HG03354 (cell line): ENCODE data around the gene CMTM3.
A peak's percentile ranks its signal among the peaks of the same experiment; 100 is the strongest.
"Not testable (repeated sequence)": the region's sequence is repeated elsewhere in the genome, so short reads cannot be mapped to it uniquely, and the experiment has no call there.

Experiments
- ATAC-seq: cut with Tn5 transposase; IDR thresholded peaks from one replicate; pipeline ENCODE4 v1.9.1; 2021; ENCODE audit warnings: mild to moderate bottlenecking; ENCODE audit not compliant: unreplicated experiment, poor library complexity, severe bottlenecking

Gene CMTM3

GRCh38 chr16:66605979-66606751 is 1.7 kb downstream of the CMTM3 start:
- ATAC-seq, result no peak

- ATAC-seq, result peak; percentile 50
Observed at GRCh38 chr16:66608241-66609138, 4.0 kb downstream of the CMTM3 start.

GRCh38 chr16:66609139-66609510 is 4.6 kb downstream of the CMTM3 start:
- no peak for ATAC-seq

GRCh38 chr16:66610111-66610820 is 5.8 kb downstream of the CMTM3 start:
- ATAC-seq, result no peak

GRCh38 chr16:66611911-66612310 is 7.4 kb downstream of the CMTM3 start:
- not testable (repeated sequence) for ATAC-seq

GRCh38 chr16:66612422-66612821 is 7.9 kb downstream of the CMTM3 start:
- ATAC-seq, result no peak

GRCh38 chr16:66614161-66614802 is 9.8 kb downstream of the CMTM3 start:
- no peak for ATAC-seq

GRCh38 chr16:66616169-66616568 is 11.7 kb downstream of the CMTM3 start:
- no peak for ATAC-seq

GRCh38 chr16:66616592-66616991 is 12.1 kb downstream of the CMTM3 start:
- ATAC-seq, result no peak

- no peak for ATAC-seq
Observed at GRCh38 chr16:66617010-66617434, 12.5 kb downstream of the CMTM3 start.

- no peak for ATAC-seq
Observed at GRCh38 chr16:66617728-66618127, 13.2 kb downstream of the CMTM3 start.

- no peak for ATAC-seq
Observed at GRCh38 chr16:66618588-66619375, 14.3 kb downstream of the CMTM3 start.

- ATAC-seq, result no peak
Observed at GRCh38 chr16:66619534-66620428, 15.3 kb downstream of the CMTM3 start.

GRCh38 chr16:66620429-66620795 is 15.9 kb downstream of the CMTM3 start:
- no peak for ATAC-seq

- ATAC-seq, result no peak
Observed at GRCh38 chr16:66621973-66622372, 17.5 kb downstream of the CMTM3 start.

- no peak for ATAC-seq
Observed at GRCh38 chr16:66622863-66623262, 18.4 kb downstream of the CMTM3 start.

- no peak for ATAC-seq
Observed at GRCh38 chr16:66623755-66624154, 19.3 kb downstream of the CMTM3 start.
